Brain microvascular endothelial cell (primary cell): Measurements from ENCODE around the gene DLG2.

Experiments
- DNase-seq: peaks from one replicate; pipeline ENCODE4 v3.0.0-alpha.2; 2020
- H3K27ac ChIP-seq: fragments of 250-450 bp; sonication (Bioruptor Pico); 2 replicates; pipeline ENCODE4 v1.5.1; 2020; ENCODE audit warnings: mild to moderate bottlenecking, moderate library complexity
- H3K27me3 ChIP-seq: fragments of 250-450 bp; sonication (Bioruptor Pico); replicated peaks from 2 replicates; pipeline ENCODE4 v1.5.1; 2020; ENCODE audit warnings: mild to moderate bottlenecking
- H3K36me3 ChIP-seq: fragments of 250-450 bp; sonication (Bioruptor Pico); replicated peaks from 2 replicates; pipeline ENCODE4 v1.5.1; 2020; ENCODE audit warnings: mild to moderate bottlenecking
- H3K4me3 ChIP-seq: 2 replicates; pipeline ENCODE4 v1.5.1; 2011; ENCODE audit warnings: low read depth, mild to moderate bottlenecking, control low read depth, low read length, moderate library complexity
- in situ Hi-C: cut with HindIII; loops from 2 replicates; pipeline ENCODE4 v1.10.0; 2017; ENCODE audit warnings: low sequenced_read_pairs, low pct_ligation_motif_present
- TF ChIP-seq, protein P1 (sequence below): IDR thresholded peaks from 2 replicates; pipeline ENCODE4 v1.5.1; 2011; ENCODE audit warnings: low read depth, mild to moderate bottlenecking, moderate library complexity, low read length, control low read depth, inconsistent platforms; ENCODE audit errors: missing control alignments

The DLG2 gene

DNA sequence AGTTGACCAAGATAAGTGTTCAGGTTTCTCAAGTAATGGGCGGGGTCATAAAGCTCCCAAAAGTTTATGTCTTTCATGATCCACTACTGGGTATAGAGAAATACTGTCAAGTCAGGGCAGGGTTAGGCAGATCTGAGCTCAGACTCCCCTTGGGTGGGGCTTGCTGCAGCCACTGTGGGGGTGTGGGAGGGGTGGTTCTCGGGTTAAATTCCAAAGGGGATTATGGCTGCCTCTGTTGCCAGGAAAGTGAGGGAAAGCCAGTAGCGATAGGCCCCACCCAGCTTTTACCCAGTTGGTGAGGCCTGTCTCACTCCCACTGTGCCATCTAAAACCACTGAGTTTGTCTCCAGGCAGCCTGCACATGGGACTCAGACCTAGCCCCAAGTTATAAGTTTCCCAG is 37.8 kb downstream of the DLG2 start:
- TF ChIP-seq, protein P1, sequence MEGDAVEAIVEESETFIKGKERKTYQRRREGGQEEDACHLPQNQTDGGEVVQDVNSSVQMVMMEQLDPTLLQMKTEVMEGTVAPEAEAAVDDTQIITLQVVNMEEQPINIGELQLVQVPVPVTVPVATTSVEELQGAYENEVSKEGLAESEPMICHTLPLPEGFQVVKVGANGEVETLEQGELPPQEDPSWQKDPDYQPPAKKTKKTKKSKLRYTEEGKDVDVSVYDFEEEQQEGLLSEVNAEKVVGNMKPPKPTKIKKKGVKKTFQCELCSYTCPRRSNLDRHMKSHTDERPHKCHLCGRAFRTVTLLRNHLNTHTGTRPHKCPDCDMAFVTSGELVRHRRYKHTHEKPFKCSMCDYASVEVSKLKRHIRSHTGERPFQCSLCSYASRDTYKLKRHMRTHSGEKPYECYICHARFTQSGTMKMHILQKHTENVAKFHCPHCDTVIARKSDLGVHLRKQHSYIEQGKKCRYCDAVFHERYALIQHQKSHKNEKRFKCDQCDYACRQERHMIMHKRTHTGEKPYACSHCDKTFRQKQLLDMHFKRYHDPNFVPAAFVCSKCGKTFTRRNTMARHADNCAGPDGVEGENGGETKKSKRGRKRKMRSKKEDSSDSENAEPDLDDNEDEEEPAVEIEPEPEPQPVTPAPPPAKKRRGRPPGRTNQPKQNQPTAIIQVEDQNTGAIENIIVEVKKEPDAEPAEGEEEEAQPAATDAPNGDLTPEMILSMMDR, result no peak
- in situ Hi-C loops, result no loop called here
- Histone ChIP-seq H3K27ac (no peak overlapping the region), H3K27me3 (no peaks in the 10 kb centered on the region), H3K36me3 (no peaks in the 10 kb centered on the region), H3K4me3 (no peak overlapping the region)
- no peak for DNase-seq

DNA sequence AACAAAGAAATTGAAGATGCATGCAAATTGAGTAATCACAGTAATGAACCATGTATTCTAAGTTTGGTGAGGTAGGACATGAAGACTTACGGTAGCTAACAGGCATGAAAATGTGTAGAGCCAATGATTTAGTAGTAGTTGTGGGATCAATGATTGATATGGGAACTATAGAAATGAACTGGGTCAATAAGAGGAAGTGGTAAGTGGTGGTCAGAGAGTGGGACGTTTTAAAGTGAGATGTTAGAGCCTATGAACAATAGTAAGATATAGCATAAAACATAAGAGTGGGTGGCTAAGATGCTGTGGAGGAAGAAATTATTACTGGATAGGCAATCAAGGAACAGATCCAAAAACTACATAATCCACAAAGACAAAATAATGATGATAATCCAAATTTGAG is 45.0 kb downstream of the DLG2 start:
- in situ Hi-C loops, result no loop called here
- no peak overlapping the region for H3K4me3 ChIP-seq
- TF ChIP-seq, protein P1, result no peak
- H3K27ac ChIP-seq, result no peak overlapping the region
- no peaks in the 10 kb centered on the region for H3K27me3 ChIP-seq
- H3K36me3 ChIP-seq, result no peaks in the 10 kb centered on the region
- DNase-seq, result no peak

DNA sequence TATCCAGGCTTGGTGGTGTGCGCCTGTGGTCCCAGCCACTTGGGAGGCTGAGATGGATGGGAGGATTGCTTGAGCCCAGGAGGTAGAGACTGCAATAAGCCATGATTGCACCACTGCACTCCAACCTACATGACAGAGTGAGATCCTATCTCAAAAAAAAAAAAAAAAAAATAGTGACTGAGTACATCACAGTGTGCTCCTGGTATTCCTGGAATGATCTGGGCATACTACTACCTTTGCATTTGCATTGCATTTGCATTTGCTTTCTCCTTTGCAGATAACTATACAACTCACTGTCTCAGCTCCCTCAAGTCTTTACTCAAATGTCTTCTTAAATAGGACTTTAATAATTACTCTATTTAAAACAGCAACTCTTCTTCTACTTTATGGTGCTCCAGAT is 51.8 kb downstream of the DLG2 start:
- in situ Hi-C loops, result no loop called here
- DNase-seq, result no peak
- no peaks in the 10 kb centered on the region for H3K27me3 ChIP-seq
- TF ChIP-seq, protein P1, result no peak
- no peak overlapping the region for H3K27ac ChIP-seq
- H3K36me3 ChIP-seq, result no peaks in the 10 kb centered on the region
- no peak overlapping the region for H3K4me3 ChIP-seq

GRCh38 chr11:85572056-85572455 is 55.1 kb downstream of the DLG2 start:
- TF ChIP-seq, protein P1, result no peak
- DNase-seq, result no peak
- H3K36me3 ChIP-seq, result no peaks in the 10 kb centered on the region
- H3K27ac ChIP-seq, result no peak overlapping the region
- H3K4me3 ChIP-seq, result no peak overlapping the region
- in situ Hi-C loops, result no loop called here
- H3K27me3 ChIP-seq, result no peaks in the 10 kb centered on the region

GRCh38 chr11:85569525-85569924 is 57.6 kb downstream of the DLG2 start:
- TF ChIP-seq, protein P1, result no peak
- DNase-seq, result no peak
- no peaks in the 10 kb centered on the region for H3K27me3 ChIP-seq
- in situ Hi-C loops, result no loop called here
- no peak overlapping the region for H3K4me3 ChIP-seq
- no peak overlapping the region for H3K27ac ChIP-seq
- H3K36me3 ChIP-seq, result no peaks in the 10 kb centered on the region

- no peak for DNase-seq
Measured at GRCh38 chr11:85558411-85558810, 68.7 kb downstream of the DLG2 start.

More at GRCh38 chr11:85558411-85558810, 68.7 kb downstream of the DLG2 start:
- in situ Hi-C loops, result no loop called here
- H3K27ac ChIP-seq, result no peak overlapping the region
- no peaks in the 10 kb centered on the region for H3K27me3 ChIP-seq
- no peak overlapping the region for H3K4me3 ChIP-seq
- TF ChIP-seq, protein P1, result no peak
- H3K36me3 ChIP-seq, result no peaks in the 10 kb centered on the region
